Right hindlimb (tissue), 1 donor: ENCODE data around the gene IGF1.
A peak's percentile ranks its signal among the peaks of the same experiment; 100 is the strongest.

Experiments
- DNase-seq: peaks from one replicate; pipeline ENCODE4 v3.0.0-alpha.2; 2018

Gene IGF1

GRCh38 chr12:102496591-102496990 lies 16.2 kb upstream of the IGF1 start:
- DNase-seq: no peak

GRCh38 chr12:102487226-102487625 lies 6.9 kb upstream of the IGF1 start:
- no peak for DNase-seq

GRCh38 chr12:102486153-102486552 lies 5.8 kb upstream of the IGF1 start:
- no peak for DNase-seq

GRCh38 chr12:102484428-102484958 lies 4.1 kb upstream of the IGF1 start:
- peak; percentile 54 for DNase-seq

GRCh38 chr12:102484017-102484416 lies 3.7 kb upstream of the IGF1 start:
- DNase-seq: no peak

- DNase-seq: no peak
Observed at GRCh38 chr12:102483466-102483865, 3.1 kb upstream of the IGF1 start.

- no peak for DNase-seq
Observed at GRCh38 chr12:102481705-102482425, 1.5 kb upstream of the IGF1 start.

- no peak for DNase-seq
Observed at GRCh38 chr12:102479939-102480338, 424 bp downstream of the IGF1 start.

GRCh38 chr12:102479099-102479885 lies 1.1 kb downstream of the IGF1 start:
- peak; percentile 46 for DNase-seq

GRCh38 chr12:102478405-102479098 lies 1.8 kb downstream of the IGF1 start:
- no peak for DNase-seq

GRCh38 chr12:102475355-102475754 lies 5.0 kb downstream of the IGF1 start:
- peak; percentile 44 for DNase-seq

GRCh38 chr12:102474438-102475064 lies 5.8 kb downstream of the IGF1 start:
- DNase-seq: no peak

GRCh38 chr12:102472496-102472895 lies 7.9 kb downstream of the IGF1 start:
- no peak for DNase-seq

- no peak for DNase-seq
Observed at GRCh38 chr12:102471556-102471955, 8.8 kb downstream of the IGF1 start.

GRCh38 chr12:102470945-102471344 lies 9.4 kb downstream of the IGF1 start:
- no peak for DNase-seq

GRCh38 chr12:102468261-102468915 lies 12.0 kb downstream of the IGF1 start:
- DNase-seq: no peak

GRCh38 chr12:102465762-102466560 lies 14.4 kb downstream of the IGF1 start:
- DNase-seq: no peak

- DNase-seq: no peak
Observed at GRCh38 chr12:102463659-102464249, 16.6 kb downstream of the IGF1 start.

GRCh38 chr12:102462795-102463465 lies 17.4 kb downstream of the IGF1 start:
- no peak for DNase-seq

GRCh38 chr12:102462386-102462785 lies 18.0 kb downstream of the IGF1 start:
- no peak for DNase-seq

- DNase-seq: no peak
Observed at GRCh38 chr12:102461501-102461900, 18.9 kb downstream of the IGF1 start.
